KMS-11 (cell line): ENCODE measurements around the gene ZNF557.
"Not testable (repeated sequence)": the region's sequence is repeated elsewhere in the genome, so short reads cannot be mapped to it uniquely, and the experiment has no call there.

Experiments
- H2AFZ ChIP-seq: fragments of 200-600 bp; sonication (generic); 2 replicates; pipeline ENCODE4 v1.6.1; 2016; ENCODE audit warnings: antibody characterized with exemption, mixed run types, low read depth
- H3K27ac ChIP-seq: fragments of 200-600 bp; sonication (generic); 2 replicates; pipeline ENCODE4 v1.6.1; 2016; ENCODE audit warnings: mild to moderate bottlenecking, mixed run types
- H3K27me3 ChIP-seq: fragments of 200-600 bp; sonication (generic); 2 replicates; pipeline ENCODE4 v1.6.1; 2017; ENCODE audit warnings: mild to moderate bottlenecking, low read depth, mixed run types, moderate library complexity; ENCODE audit not compliant: insufficient read depth
- H3K36me3 ChIP-seq: fragments of 200-600 bp; sonication (generic); 2 replicates; pipeline ENCODE4 v1.6.1; 2017; ENCODE audit warnings: mild to moderate bottlenecking, mixed run types; ENCODE audit not compliant: insufficient read depth
- H3K4me1 ChIP-seq: fragments of 200-600 bp; sonication (generic); 2 replicates; pipeline ENCODE4 v1.6.1; 2016; ENCODE audit warnings: mild to moderate bottlenecking, low read depth, mixed run types; ENCODE audit not compliant: poor library complexity, severe bottlenecking
- H3K4me2 ChIP-seq: fragments of 200-600 bp; sonication (generic); 2 replicates; pipeline ENCODE4 v1.7.0; 2016; ENCODE audit warnings: mild to moderate bottlenecking, mixed run types
- H3K4me3 ChIP-seq: fragments of 200-600 bp; sonication (generic); IDR thresholded peaks from 2 replicates; pipeline ENCODE4 v1.6.1; 2017; ENCODE audit warnings: low read depth, low read length, mixed read lengths; ENCODE audit not compliant: insufficient read depth
- H3K79me2 ChIP-seq: fragments of 200-600 bp; sonication (generic); 2 replicates; pipeline ENCODE4 v1.6.1; 2016; ENCODE audit warnings: low read depth, mixed run types; ENCODE audit not compliant: insufficient read depth
- H3K9ac ChIP-seq: fragments of 200-600 bp; sonication (generic); 2 replicates; pipeline ENCODE4 v1.6.1; 2016; ENCODE audit warnings: mild to moderate bottlenecking, mixed run types
- H4K20me1 ChIP-seq: fragments of 200-600 bp; sonication (generic); 2 replicates; pipeline ENCODE4 v1.6.1; 2016; ENCODE audit warnings: mild to moderate bottlenecking, mixed run types; ENCODE audit not compliant: insufficient read depth
- CTCF ChIP-seq: fragments of 200-600 bp; sonication (generic); conservative IDR thresholded peaks from 2 replicates; pipeline ENCODE4 v1.6.1; 2017; ENCODE audit warnings: low read depth, mild to moderate bottlenecking, antibody characterized with exemption, low read length, moderate library complexity, mixed read lengths

ZNF557 gene

GRCh38 chr19:7069042-7069903 lies at the start of gene ZNF557:
ZNF557 (plus strand) TSS chr19:7069703; CDS start chr19:7075075, 5,372 bp downstream.
- Histone ChIP-seq H3K4me1 (peaks cover 10% of the 10 kb centered on the region), H3K4me3 (no peak within 1 kb of the TSS), H3K36me3 (peaks cover 5% of the 10 kb centered on the region; the same call in 1 of the 2 replicates), H3K27me3 (no peaks in the 10 kb centered on the region), H4K20me1 (no peaks in the 10 kb centered on the region), H2AFZ (peak within 1 kb of the TSS; percentile 96), H3K4me2 (peak within 1 kb of the TSS; percentile 98), H3K9ac (peak within 1 kb of the TSS; percentile 56; the same call in 1 of the 2 replicates), H3K27ac (peak within 1 kb of the TSS; percentile 58), H3K79me2 (peaks cover 21% of the 10 kb centered on the region)
- no peak for TF ChIP-seq CTCF

GRCh38 chr19:7021331-7021730 lies 48.2 kb upstream of the ZNF557 start, which contains the start of gene MBD3L2B:
MBD3L2B (minus strand) TSS chr19:7021431; CDS start chr19:7021397, 34 bp downstream.
- H3K79me2 ChIP-seq, H2AFZ ChIP-seq, H3K4me2 ChIP-seq, H3K36me3 ChIP-seq, H3K9ac ChIP-seq, H3K27ac ChIP-seq, H3K27me3 ChIP-seq, H4K20me1 ChIP-seq, H3K4me3 ChIP-seq, H3K4me1 ChIP-seq: not testable (repeated sequence)

- H3K79me2 ChIP-seq, H3K36me3 ChIP-seq, H3K4me3 ChIP-seq, H3K27me3 ChIP-seq, H3K4me1 ChIP-seq, H3K27ac ChIP-seq, H4K20me1 ChIP-seq, H3K9ac ChIP-seq, H3K4me2 ChIP-seq, H2AFZ ChIP-seq: not testable (repeated sequence)
Observed at GRCh38 chr19:7028790-7029189, 40.7 kb upstream of the ZNF557 start.

- H3K4me1 ChIP-seq, H3K4me2 ChIP-seq, H3K9ac ChIP-seq, H3K4me3 ChIP-seq, H3K27ac ChIP-seq, H3K36me3 ChIP-seq, H4K20me1 ChIP-seq, H2AFZ ChIP-seq, H3K79me2 ChIP-seq, H3K27me3 ChIP-seq: not testable (repeated sequence)
Observed at GRCh38 chr19:7030278-7030677, 39.2 kb upstream of the ZNF557 start, which contains the start of gene MBD3L5. MBD3L5 (plus strand) TSS chr19:7030578; CDS start chr19:7030612, 34 bp downstream.

GRCh38 chr19:7040079-7040478 lies 29.4 kb upstream of the ZNF557 start, which contains the start of gene MBD3L4:
MBD3L4 (minus strand) TSS chr19:7040179; CDS start chr19:7040144, 35 bp downstream.
- H3K27ac ChIP-seq, H3K4me3 ChIP-seq, H3K4me2 ChIP-seq, H3K4me1 ChIP-seq, H2AFZ ChIP-seq, H3K9ac ChIP-seq, H3K79me2 ChIP-seq, H3K36me3 ChIP-seq, H3K27me3 ChIP-seq, H4K20me1 ChIP-seq: not testable (repeated sequence)

- not testable (repeated sequence) for H3K4me1 ChIP-seq, H3K27ac ChIP-seq, H4K20me1 ChIP-seq
Observed at GRCh38 chr19:7041563-7041962, 27.9 kb upstream of the ZNF557 start.

GRCh38 chr19:7049021-7049420 lies 20.5 kb upstream of the ZNF557 start, which contains the start of gene MBD3L2:
MBD3L2 (plus strand) TSS chr19:7049321; CDS start chr19:7049374, 53 bp downstream.
- H2AFZ ChIP-seq, H3K36me3 ChIP-seq, H3K9ac ChIP-seq, H3K4me3 ChIP-seq, H3K4me1 ChIP-seq, H3K27me3 ChIP-seq, H3K27ac ChIP-seq, H3K4me2 ChIP-seq, H4K20me1 ChIP-seq, H3K79me2 ChIP-seq: not testable (repeated sequence)

More at GRCh38 chr19:7041563-7041962, 27.9 kb upstream of the ZNF557 start:
- not testable (repeated sequence) for H3K27me3 ChIP-seq, H3K4me2 ChIP-seq, H2AFZ ChIP-seq, H3K79me2 ChIP-seq, H3K9ac ChIP-seq, H3K36me3 ChIP-seq, H3K4me3 ChIP-seq

- not testable (repeated sequence) for H2AFZ ChIP-seq, H3K9ac ChIP-seq, H3K4me2 ChIP-seq, H3K79me2 ChIP-seq, H3K4me1 ChIP-seq, H3K27ac ChIP-seq, H3K4me3 ChIP-seq, H3K36me3 ChIP-seq, H3K27me3 ChIP-seq, H4K20me1 ChIP-seq
Observed at GRCh38 chr19:7051421-7051820, 18.1 kb upstream of the ZNF557 start.

- not testable (repeated sequence) for H3K27ac ChIP-seq, H3K36me3 ChIP-seq, H3K4me3 ChIP-seq, H3K4me2 ChIP-seq, H3K9ac ChIP-seq, H3K27me3 ChIP-seq, H2AFZ ChIP-seq, H3K4me1 ChIP-seq, H4K20me1 ChIP-seq, H3K79me2 ChIP-seq
Observed at GRCh38 chr19:7052896-7053295, 16.6 kb upstream of the ZNF557 start.
